ENCODE results near the gene RASAL2.

- TF ChIP-seq CTCF (IDR thresholded peaks at IDR 0.05) (no peak), POLR2A (IDR thresholded peaks at IDR 0.05) (no peak)
Measured at GRCh38 chr1:178361847-178362246, 267.9 kb downstream of the RASAL2 start.
